H9 (cell line): ENCODE data around the gene SYNGR4. TPM values are rescaled to one million over a fixed set of nuclear protein-coding genes. Genes with fewer than 3 reads are reported as not detected.
A peak's percentile ranks its signal among the peaks of the same experiment; 100 is the strongest.

Experiments
- DNase-seq: peaks from one replicate; pipeline ENCODE4 v3.0.0-alpha.2; 2017
- H2AFZ ChIP-seq: one replicate; pipeline ENCODE4 v1.6.1; 2013; ENCODE audit warnings: mild to moderate bottlenecking, low read length, control low read depth, moderate library complexity
- H2AK5ac ChIP-seq: 2 replicates; pipeline ENCODE4 v1.6.1; 2013; ENCODE audit warnings: low read length, control low read depth, mixed read lengths; ENCODE audit not compliant: insufficient read length
- H2BK120ac ChIP-seq: one replicate; pipeline ENCODE4 v1.6.1; 2013; ENCODE audit warnings: low read depth, mild to moderate bottlenecking, low read length, control low read depth, inconsistent platforms; ENCODE audit not compliant: poor library complexity, severe bottlenecking
- H2BK12ac ChIP-seq: 2 replicates; pipeline ENCODE4 v1.6.1; 2013; ENCODE audit warnings: low read length, control low read depth, mixed read lengths, low read depth; ENCODE audit not compliant: insufficient read length
- H2BK15ac ChIP-seq: 2 replicates; pipeline ENCODE4 v1.6.1; 2013; ENCODE audit warnings: low read depth, low read length, control low read depth
- H2BK20ac ChIP-seq: one replicate; pipeline ENCODE4 v1.6.1; 2013; ENCODE audit warnings: low read depth, mild to moderate bottlenecking, low read length, control low read depth, inconsistent platforms; ENCODE audit not compliant: poor library complexity, severe bottlenecking
- H2BK5ac ChIP-seq: 2 replicates; pipeline ENCODE4 v1.6.1; 2013; ENCODE audit warnings: low read length, control low read depth, mixed read lengths; ENCODE audit not compliant: insufficient read length
- H3K14ac ChIP-seq: 2 replicates; pipeline ENCODE4 v1.6.1; 2013; ENCODE audit warnings: low read length, control low read depth; ENCODE audit not compliant: insufficient read depth
- H3K18ac ChIP-seq: 2 replicates; pipeline ENCODE4 v1.6.1; 2013; ENCODE audit warnings: low read depth, mild to moderate bottlenecking, mixed read lengths, low read length, control low read depth; ENCODE audit not compliant: insufficient read length
- H3K23ac ChIP-seq: 2 replicates; pipeline ENCODE4 v1.6.1; 2013; ENCODE audit warnings: low read length, control low read depth, mixed read lengths, low read depth; ENCODE audit not compliant: insufficient read length
- H3K23me2 ChIP-seq: 2 replicates; pipeline ENCODE4 v1.6.1; 2013; ENCODE audit warnings: low read depth, mild to moderate bottlenecking, mixed read lengths, low read length, control low read depth; ENCODE audit not compliant: insufficient read length, poor library complexity, severe bottlenecking
- H3K27ac ChIP-seq: 2 replicates; pipeline ENCODE4 v1.5.1; 2013; ENCODE audit warnings: low read length, control low read depth, mixed read lengths, low read depth; ENCODE audit not compliant: insufficient read length
- H3K27me3 ChIP-seq: 2 replicates; pipeline ENCODE4 v1.6.1; 2013; ENCODE audit warnings: low read length, control low read depth, inconsistent platforms; ENCODE audit not compliant: insufficient read depth
- H3K4ac ChIP-seq: 2 replicates; pipeline ENCODE4 v1.6.1; 2013; ENCODE audit warnings: low read depth, mild to moderate bottlenecking, control low read depth, inconsistent platforms, low read length, moderate library complexity
- H3K4me1 ChIP-seq: 2 replicates; pipeline ENCODE4 v1.6.1; 2013; ENCODE audit warnings: low read length, control low read depth, inconsistent platforms; ENCODE audit not compliant: insufficient read depth
- H3K4me2 ChIP-seq: 2 replicates; pipeline ENCODE4 v1.6.1; 2013; ENCODE audit warnings: low read length, control low read depth, mixed read lengths; ENCODE audit not compliant: insufficient read length, insufficient read depth
- H3K56ac ChIP-seq: 2 replicates; pipeline ENCODE4 v1.6.1; 2013; ENCODE audit warnings: low read depth, mild to moderate bottlenecking, mixed read lengths, low read length, control low read depth; ENCODE audit not compliant: insufficient read length
- H3K79me1 ChIP-seq: 2 replicates; pipeline ENCODE4 v1.6.1; 2013; ENCODE audit warnings: low read depth, mild to moderate bottlenecking, moderate library complexity, low read length, control low read depth, inconsistent platforms; ENCODE audit not compliant: insufficient read depth, poor library complexity, severe bottlenecking
- H3K79me2 ChIP-seq: 2 replicates; pipeline ENCODE4 v1.6.1; 2013; ENCODE audit warnings: low read length, control low read depth, inconsistent platforms; ENCODE audit not compliant: insufficient read depth
- H3K9ac ChIP-seq: 2 replicates; pipeline ENCODE4 v1.6.1; 2013; ENCODE audit warnings: low read length, control low read depth, mixed read lengths; ENCODE audit not compliant: insufficient read length; ENCODE audit errors: extremely low read depth
- H3K9me3 ChIP-seq: one replicate; pipeline ENCODE4 v1.6.1; 2013; ENCODE audit warnings: low read depth, low read length, inconsistent platforms; ENCODE audit not compliant: control insufficient read depth
- H3T11ph ChIP-seq: one replicate; pipeline ENCODE4 v1.6.1; 2013; ENCODE audit warnings: mild to moderate bottlenecking, low read length, control low read depth, inconsistent platforms
- H4K20me1 ChIP-seq: one replicate; pipeline ENCODE4 v1.6.1; 2013; ENCODE audit not compliant: control insufficient read depth, insufficient read length, insufficient read depth
- H4K5ac ChIP-seq: 2 replicates; pipeline ENCODE4 v1.6.1; 2013; ENCODE audit warnings: low read depth, mild to moderate bottlenecking, mixed read lengths, low read length, control low read depth; ENCODE audit not compliant: insufficient read length
- H4K8ac ChIP-seq: replicated peaks from 2 replicates; pipeline ENCODE4 v1.6.1; 2013; ENCODE audit warnings: low read length, control low read depth, mixed read lengths, low read depth; ENCODE audit not compliant: insufficient read length
- H4K91ac ChIP-seq: 2 replicates; pipeline ENCODE4 v1.6.1; 2013; ENCODE audit warnings: low read depth, mild to moderate bottlenecking, moderate library complexity, mixed read lengths, low read length, control low read depth; ENCODE audit not compliant: insufficient read length
- H3K27ac Mint-ChIP-seq, 3 experiments: 2 replicates in 2 of 3; 3 replicates in 1 of 3; pipeline ENCODE4 v1.8.0; 2020 to 2021; ENCODE audit warnings: mixed read lengths in 3 of 3, mild to moderate bottlenecking in 1 of 3, moderate library complexity in 1 of 3
- H3K27me3 Mint-ChIP-seq: 2 replicates; pipeline ENCODE4 v1.8.0; 2021; ENCODE audit warnings: low read depth, mild to moderate bottlenecking, moderate library complexity, mixed read lengths
- H3K36me3 Mint-ChIP-seq, 3 experiments: 2 replicates in 2 of 3; 3 replicates in 1 of 3; pipeline ENCODE4 v1.8.0; 2020 to 2021; ENCODE audit warnings: low read depth in 3 of 3, mixed read lengths in 3 of 3; ENCODE audit not compliant: insufficient read depth in 1 of 3
- H3K4me1 Mint-ChIP-seq, 2 experiments: 2 replicates each; pipeline ENCODE4 v1.8.0; 2020; ENCODE audit warnings: mixed read lengths in 2 of 2
- H3K4me3 Mint-ChIP-seq, 2 experiments: 2 replicates in 1 of 2; 3 replicates in 1 of 2; pipeline ENCODE4 v1.8.0; 2020 to 2021; ENCODE audit warnings: mild to moderate bottlenecking in 2 of 2, mixed read lengths in 2 of 2, moderate library complexity in 1 of 2
- H3K9me3 Mint-ChIP-seq, 2 experiments: 2 replicates in 1 of 2; 3 replicates in 1 of 2; pipeline ENCODE4 v1.8.0; 2020; ENCODE audit warnings: mild to moderate bottlenecking in 2 of 2, mixed read lengths in 2 of 2, moderate library complexity in 1 of 2
- CTCF ChIP-seq: fragments of 200-600 bp; sonication (generic); conservative IDR thresholded peaks from 3 replicates; pipeline ENCODE4 v1.8.0; 2021; ENCODE audit warnings: antibody characterized with exemption, mild to moderate bottlenecking
- WGBS: extraction: QIAGEN DNeasy Blood & Tissue Kit; methylation state at CpG from one replicate; pipeline ENCODE4 v1.1.7; 2013; ENCODE audit warnings: missing lambda C conversion rate, low lambda C conversion rate, mixed read lengths; ENCODE audit not compliant: insufficient read length; ENCODE audit errors: extremely low coverage; 5-methylcytosine and 5-hydroxymethylcytosine counted together
- total RNA-seq: library from RNA; stranded (reverse); gene quantifications from 2 replicates; pipeline ENCODE4 v1.2.1, GENCODE V29; 2021

Gene SYNGR4
- total RNA-seq, 1 experiment from 2014 or later, result 0.31 TPM

GRCh38 chr19:48385461-48386087 lies 21.4 kb downstream of the SYNGR4 start:
- DNase-seq, result no peak
- Mint-ChIP-seq H3K36me3 (peaks cover 53 to 76% (median 75%) of the 10 kb centered on the region in 3 experiments), H3K4me3 (no peak overlapping the region), H3K27ac (0 out of 7 replicates have a peak overlapping the region, but pooled peaks of 1 of the 3 experiments have one; percentile 25), H3K4me1 (peaks cover 2 to 5% of the 10 kb centered on the region in 2 experiments; a peak in 2 of 4 replicates), H3K9me3 (no peaks in the 10 kb centered on the region), H3K27me3 (no peaks in the 10 kb centered on the region; the same call in 1 of the 2 replicates)
- Histone ChIP-seq H3K14ac (no peak overlapping the region), H3K9me3 (no peaks in the 10 kb centered on the region), H3K4me1 (no peaks in the 10 kb centered on the region), H2AK5ac (no peak overlapping the region), H3K79me2 (no peaks in the 10 kb centered on the region), H3K27ac (no peak overlapping the region), H3K79me1 (no peaks in the 10 kb centered on the region), H2BK12ac (no peak overlapping the region), H3K4me2 (no peak overlapping the region), H3K18ac (no peak overlapping the region), H3K23me2 (no peaks in the 10 kb centered on the region), H3K4ac (no peak overlapping the region), H4K91ac (no peak overlapping the region), H3T11ph (no peak overlapping the region), H2AFZ (no peak overlapping the region), H3K23ac (no peak overlapping the region), H3K27me3 (no peaks in the 10 kb centered on the region), H4K5ac (no peak overlapping the region), H2BK120ac (no peak overlapping the region), H3K56ac (no peak overlapping the region), H4K20me1 (no peaks in the 10 kb centered on the region), H2BK5ac (no peak overlapping the region), H4K8ac (no peak overlapping the region), H2BK15ac (no peak overlapping the region), H3K9ac (no peak overlapping the region), H2BK20ac (no peak overlapping the region)
- WGBS, result no CpG with 5 or more reads among the region's 7 CpGs
- TF ChIP-seq CTCF, result no peak
